HG03565 (cell line): Measurements from ENCODE around the gene TACC3.

Experiments
- ATAC-seq: cut with Tn5 transposase; IDR thresholded peaks from one replicate; pipeline ENCODE4 v1.9.1; 2021; ENCODE audit warnings: mild to moderate bottlenecking, moderate library complexity; ENCODE audit not compliant: unreplicated experiment

TACC3 gene

DNA sequence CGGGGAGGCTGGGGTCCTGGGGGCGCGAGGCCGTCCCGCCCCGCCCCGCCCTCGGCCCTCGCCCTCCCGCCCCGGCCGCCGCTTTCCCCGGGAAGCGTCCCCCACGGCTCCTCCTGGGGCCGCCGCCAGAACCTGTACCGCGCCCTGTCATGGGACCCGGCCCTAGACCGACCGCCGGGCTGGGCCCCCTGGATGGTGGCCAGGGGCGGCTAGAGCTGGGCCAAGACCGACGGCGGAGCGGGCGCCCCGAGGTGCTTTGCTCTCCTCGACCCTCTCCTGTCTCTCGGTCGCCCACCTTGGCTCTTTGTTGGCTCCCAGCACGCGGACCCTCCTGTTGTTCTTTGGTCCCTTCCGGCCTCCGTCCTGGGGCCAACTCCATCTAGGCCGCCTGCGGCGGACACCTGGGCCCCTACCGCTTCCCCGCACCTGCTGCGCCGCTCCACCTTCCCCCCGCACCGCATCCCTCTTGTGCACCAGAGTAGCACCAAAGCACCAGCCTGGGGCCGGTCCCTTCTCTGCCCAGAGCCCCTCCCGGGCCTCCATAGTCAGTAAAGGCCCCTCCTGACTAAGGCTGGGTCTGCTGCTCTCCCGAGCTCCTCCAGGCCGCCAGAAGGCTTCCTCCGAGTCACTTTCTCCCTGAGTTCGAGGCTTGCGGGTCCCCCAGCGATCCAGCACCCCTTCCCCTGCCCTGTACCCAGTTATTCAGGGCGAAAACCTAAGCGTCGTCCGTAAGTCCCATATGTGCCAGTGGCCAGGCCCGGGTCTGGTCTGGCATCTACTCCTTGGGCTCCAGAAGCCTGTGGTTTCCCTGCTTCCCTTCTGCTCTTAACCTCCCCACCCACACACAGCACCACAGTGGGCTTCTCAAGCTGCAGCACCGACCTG is 587 bp downstream of the TACC3 start:
- ATAC-seq, result no peak

DNA sequence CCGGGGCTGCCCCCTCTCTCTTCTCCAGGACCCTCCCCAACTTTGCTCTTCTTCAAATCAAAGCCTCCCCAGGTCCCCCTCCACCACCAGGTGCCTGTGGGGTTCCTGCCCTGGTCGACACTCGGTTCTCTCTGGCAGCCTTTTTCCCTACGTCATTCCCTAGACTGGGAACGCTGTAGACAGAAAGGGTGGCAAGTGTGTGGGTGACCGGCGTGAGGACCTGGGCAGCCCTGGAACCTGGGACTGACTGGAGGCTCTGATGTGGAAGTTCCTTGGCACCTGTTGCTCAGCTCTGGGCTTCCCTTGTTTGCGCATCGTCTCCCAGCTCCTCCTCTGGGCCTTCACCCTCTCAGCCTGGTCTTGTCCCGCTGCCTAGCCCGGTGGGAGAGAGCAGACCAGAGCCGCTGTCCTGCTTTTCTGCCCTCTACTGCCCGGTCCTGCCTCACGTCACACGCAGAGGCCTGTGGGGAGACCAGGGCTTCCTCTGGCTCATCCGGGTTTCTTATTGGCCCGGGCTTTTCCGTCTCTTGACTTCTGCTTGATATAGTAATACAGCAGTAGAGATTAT is 1.3 kb downstream of the TACC3 start:
- no peak for ATAC-seq

DNA sequence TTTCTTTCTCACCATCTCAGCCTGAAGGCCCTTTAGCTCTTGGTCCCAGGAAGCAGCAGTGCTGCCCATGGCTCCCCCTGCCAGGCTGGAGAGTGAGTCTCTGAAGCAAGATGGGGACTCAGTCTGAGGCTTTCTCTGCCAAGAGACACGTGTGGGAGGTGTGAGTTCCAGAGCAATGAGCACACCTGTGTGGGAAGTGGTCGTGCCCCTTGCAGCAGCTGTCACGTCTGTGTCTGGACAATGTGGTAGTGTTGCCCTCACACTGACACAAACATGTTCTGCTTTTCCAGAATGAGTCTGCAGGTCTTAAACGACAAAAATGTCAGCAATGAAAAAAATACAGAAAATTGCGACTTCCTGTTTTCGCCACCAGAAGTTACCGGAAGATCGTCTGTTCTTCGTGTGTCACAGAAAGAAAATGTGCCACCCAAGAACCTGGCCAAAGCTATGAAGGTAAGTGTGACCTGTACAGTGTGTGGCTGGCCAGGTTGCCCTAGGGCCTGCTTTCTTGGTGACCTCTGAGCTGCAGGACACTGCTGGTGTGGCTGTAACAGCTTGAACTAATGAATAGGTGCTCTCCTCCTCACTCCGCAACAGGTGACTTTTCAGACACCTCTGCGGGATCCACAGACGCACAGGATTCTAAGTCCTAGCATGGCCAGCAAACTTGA is 1.9 kb downstream of the TACC3 start:
- no peak for ATAC-seq

DNA sequence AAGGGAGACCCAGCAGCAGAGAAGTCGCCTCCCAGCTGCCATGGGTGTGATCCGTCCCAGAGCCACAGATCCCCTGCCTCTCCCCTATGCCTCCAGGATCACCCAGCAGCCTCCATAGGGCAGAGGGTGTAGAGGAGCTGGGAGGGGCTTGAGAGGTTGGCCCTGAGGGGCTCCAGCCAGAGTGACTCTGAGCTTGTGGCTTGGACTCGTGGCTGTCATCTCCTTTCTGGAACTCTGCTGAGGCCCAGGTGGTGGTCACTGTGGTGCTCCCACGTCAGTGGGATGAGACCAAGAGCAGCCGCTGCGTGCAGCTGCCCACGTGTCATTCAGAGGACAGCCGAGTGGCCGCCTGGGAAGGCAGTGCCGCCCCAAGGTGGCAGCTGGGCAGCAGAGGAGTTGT is 4.2 kb downstream of the TACC3 start:
- no peak for ATAC-seq

DNA sequence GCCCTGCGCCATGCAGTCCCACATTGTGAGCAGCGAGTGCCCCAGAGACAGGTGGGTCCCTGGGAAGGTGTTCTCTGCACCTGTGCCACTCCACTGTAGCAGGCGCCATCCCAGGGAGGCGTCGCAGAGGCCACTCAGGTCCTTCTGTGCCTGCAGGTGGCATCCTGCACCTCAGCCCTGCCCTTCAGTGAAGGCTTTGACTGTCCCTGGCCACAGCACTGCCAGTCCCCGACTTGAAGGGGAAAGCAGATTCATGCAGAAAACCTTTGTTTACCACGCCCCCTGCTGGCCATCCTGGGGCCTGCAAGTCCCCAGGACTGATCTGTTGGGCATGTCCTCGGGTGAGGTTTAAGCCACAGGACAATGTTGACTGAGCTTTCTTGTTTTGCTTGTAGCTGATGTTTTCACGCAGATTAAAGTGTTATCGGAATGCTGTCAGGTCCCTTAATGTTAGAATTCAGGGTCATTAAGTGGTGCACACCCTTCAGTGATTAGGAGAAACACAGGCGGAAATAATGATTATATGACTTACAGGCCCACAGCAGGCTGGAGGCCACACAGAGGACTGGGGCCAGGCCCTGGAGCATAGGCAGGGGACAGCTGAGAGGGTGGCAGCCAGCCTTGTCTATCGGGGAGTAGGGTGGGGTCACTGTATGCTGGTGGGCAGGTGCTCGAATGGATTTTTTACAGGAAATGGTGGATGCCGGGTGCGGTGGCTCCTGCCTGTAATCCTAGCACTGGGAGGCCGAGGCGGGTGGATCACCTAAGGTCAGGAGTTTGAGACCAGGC is 5.0 kb downstream of the TACC3 start:
- no peak for ATAC-seq

DNA sequence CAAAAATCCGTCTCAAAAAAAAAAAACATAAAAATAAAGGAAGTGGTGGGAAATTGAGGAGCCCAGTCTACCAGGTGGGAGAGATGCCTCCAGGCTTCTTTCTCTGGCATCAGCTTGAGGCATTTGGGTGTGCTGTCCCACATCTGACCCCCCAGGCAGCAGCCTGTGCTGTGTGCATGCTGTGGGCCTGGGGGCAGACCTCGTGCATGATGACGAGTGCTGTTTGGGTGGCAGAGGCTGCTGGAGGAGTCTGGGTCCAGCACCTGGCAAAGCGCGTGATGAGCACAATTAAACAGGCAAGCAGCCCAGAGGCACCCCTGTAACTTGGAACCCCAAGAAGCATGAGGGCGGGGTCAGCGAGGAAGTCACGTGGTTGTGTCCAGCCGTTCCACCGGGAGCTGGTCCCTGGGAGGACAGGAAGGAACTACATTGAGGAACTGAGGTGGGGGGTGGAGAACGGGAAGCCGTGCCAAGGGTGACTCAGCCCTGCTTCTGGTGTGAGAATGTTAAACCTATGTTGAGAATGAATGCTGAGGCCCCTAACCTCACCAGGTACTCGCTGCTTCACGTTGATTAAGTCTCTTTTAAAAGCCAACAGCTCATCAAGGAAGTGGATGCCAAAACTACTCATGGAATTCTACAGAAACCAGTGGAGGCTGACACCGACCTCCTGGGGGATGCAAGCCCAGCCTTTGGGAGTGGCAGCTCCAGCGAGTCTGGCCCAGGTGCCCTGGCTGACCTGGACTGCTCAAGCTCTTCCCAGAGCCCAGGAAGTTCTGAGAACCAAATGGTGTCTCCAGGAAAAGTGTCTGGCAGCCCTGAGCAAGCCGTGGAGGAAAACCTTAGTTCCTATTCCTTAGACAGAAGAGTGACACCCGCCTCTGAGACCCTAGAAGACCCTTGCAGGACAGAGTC is 6.1 kb downstream of the TACC3 start:
- no peak for ATAC-seq

DNA sequence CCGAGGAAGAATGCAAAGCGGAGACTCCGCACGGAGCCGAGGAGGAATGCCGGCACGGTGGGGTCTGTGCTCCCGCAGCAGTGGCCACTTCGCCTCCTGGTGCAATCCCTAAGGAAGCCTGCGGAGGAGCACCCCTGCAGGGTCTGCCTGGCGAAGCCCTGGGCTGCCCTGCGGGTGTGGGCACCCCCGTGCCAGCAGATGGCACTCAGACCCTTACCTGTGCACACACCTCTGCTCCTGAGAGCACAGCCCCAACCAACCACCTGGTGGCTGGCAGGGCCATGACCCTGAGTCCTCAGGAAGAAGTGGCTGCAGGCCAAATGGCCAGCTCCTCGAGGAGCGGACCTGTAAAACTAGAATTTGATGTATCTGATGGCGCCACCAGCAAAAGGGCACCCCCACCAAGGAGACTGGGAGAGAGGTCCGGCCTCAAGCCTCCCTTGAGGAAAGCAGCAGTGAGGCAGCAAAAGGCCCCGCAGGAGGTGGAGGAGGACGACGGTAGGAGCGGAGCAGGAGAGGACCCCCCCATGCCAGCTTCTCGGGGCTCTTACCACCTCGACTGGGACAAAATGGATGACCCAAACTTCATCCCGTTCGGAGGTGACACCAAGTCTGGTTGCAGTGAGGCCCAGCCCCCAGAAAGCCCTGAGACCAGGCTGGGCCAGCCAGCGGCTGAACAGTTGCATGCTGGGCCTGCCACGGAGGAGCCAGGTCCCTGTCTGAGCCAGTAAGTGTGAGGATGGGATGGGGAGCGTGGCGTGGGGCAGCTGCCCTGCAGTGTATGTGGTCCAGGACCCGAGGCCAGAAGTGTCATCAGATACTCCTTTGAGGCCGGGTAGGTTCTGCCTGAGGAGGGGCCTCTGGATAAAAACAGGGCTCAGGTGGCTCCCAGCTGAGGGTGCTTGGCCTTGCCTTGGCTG is 7.0 kb downstream of the TACC3 start:
- ATAC-seq, result no peak

DNA sequence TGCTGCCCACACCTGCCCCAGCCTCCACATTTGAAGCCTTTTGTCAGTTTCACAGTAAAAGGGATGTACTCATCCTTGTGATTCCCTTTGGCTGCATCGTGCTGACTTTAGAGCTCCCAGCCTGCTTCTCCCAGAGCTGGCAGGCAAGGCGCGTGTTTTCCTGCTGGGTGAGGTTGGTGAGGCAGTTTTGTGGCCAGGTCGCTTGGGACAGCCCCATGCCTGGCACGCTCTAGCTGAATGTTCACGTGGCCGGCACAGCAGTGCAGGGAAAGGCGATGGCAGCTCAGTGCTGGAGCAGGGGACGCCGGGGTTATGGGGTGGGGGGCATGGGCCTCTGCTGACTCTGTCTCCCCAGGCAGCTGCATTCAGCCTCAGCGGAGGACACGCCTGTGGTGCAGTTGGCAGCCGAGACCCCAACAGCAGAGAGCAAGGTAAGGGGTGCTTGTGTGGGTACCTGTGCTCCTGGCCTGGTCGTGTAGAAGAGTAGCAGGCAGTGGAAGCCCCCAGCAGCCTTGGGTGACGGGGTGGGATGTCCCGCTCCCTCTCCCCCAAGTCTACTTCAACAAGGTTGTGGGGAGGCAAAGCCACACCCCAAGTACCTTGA is 9.3 kb downstream of the TACC3 start:
- no peak for ATAC-seq

DNA sequence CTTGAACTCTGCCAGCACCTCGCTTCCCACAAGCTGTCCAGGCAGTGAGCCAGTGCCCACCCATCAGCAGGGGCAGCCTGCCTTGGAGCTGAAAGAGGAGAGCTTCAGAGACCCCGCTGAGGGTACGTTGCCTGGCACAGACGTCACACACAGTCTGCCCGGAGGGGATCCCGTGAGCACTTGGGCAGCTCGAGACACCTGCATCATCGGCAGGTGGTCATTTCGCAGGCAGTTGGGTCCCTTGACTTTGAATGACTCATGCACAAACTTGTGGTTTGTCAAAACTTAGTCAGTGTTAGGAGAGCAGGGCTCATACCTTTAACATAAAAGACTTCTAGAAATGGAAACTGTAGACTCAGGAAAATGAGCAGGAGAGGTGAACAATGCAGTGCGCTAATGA is 9.9 kb downstream of the TACC3 start:
- no peak for ATAC-seq

DNA sequence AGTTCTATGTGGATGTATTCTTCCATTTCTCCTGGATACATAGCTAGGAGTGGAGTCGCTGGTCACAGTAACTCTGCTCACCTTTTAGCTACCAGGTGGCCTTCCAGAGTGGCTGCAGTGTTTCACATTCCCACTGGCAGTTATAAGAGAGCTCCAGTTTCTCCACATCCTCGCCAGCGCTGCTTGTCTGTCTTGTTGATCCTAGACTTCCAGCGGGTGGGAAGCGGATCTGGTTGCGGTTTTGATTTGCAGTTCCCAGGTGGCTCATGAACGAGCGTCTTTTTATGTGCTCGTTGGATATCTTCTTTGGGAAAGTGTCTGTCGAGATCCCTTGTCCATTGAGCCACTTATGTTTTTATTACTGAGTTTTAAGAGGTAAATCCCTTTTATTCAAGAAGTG is 11.6 kb downstream of the TACC3 start:
- ATAC-seq, result no peak

DNA sequence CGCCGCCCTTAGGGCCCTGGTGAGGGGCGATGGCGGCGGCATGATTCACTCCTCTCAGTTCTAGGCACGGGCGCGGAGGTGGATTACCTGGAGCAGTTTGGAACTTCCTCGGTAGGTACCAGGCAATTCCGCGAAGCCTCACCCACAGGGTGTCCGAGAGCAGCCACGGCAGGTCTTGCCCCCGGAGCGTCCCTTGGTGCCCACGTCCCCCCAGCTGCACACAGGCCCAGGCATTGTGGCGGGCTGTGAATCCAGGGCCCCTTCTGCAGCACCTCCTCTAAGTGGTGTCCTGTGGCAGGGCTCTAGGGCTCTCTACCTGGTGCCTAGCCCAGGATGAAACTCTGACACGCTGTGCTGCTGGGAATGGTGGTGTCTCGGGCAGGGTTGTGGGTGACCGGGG is 13.9 kb downstream of the TACC3 start:
- no peak for ATAC-seq

DNA sequence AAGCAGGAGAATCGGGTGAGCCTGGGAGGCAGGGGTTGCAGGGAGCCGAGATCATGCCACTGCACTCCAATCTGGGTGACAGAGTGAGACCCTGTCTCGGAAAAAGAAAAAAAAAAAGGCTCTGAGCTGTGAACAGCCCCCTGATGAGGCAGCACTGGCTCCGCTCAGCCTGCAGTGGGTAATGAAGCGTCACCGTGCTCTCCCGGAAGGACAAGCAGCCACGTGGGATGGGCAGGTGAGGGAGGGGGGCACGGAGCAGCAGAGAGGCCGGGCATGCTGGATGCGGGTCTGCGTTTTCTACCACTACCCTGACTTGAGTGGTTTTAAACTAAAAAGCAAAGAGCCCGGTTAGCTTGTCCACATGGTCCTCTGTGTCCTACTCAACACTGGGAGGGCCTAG is 15.5 kb downstream of the TACC3 start:
- ATAC-seq, result no peak

DNA sequence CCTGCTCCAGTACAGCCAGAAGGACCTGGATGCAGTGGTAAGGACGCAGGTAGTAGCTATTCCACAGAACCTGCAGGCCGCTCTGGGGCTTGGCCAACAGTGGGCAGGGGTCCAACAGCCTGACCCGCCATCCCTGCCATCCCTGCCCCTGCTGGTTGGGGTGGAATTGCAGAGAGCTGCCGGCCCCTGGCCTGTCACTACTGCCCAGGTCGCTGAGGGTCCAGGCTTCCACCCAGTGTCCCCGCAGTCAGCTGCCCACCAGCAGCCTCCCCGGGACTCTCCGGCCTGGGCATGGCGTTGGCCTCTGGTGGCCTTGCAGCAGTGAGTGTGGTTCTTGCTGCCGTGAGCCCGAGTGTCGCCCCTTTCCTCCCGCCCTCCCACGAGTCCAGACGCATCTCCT is 16.3 kb downstream of the TACC3 start:
- ATAC-seq, result no peak

DNA sequence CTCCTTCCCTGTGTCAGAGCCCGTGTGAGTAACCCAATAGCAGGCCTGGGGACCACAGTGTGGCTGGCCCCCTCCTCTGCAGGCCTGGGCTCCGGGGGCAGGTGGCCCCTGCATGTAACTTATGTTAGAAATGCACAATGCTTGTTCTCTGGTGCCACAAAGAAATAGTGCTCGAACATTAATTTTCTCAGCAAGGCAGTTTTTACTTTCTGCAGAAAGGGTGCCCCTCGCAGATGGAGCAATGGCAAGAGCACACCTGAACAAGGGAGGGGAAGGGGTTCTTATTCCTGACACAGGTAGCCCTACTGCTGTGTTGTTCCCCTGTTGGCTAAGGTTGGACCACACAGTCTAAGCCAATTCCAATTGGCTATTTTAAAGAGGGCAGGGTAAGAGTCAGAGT is 17.1 kb downstream of the TACC3 start:
- ATAC-seq, result no peak

DNA sequence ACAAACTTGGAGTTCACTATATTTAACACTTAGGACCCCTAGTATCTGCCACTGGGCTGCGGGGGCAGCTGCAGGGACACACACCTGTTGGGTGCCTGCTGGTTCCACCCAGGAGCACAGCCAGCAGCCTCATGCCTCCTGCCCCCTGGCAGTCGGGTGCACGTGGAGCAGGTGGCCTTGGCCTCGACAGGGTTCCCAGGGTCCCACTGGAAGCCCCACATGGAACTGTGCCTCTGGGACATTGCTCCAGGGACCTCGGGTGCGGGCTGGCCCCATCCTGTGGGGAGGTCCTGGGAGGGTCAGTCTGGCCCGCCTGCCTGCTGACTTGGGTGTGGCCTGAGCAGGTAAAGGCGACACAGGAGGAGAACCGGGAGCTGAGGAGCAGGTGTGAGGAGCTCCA is 18.0 kb downstream of the TACC3 start:
- no peak for ATAC-seq

DNA sequence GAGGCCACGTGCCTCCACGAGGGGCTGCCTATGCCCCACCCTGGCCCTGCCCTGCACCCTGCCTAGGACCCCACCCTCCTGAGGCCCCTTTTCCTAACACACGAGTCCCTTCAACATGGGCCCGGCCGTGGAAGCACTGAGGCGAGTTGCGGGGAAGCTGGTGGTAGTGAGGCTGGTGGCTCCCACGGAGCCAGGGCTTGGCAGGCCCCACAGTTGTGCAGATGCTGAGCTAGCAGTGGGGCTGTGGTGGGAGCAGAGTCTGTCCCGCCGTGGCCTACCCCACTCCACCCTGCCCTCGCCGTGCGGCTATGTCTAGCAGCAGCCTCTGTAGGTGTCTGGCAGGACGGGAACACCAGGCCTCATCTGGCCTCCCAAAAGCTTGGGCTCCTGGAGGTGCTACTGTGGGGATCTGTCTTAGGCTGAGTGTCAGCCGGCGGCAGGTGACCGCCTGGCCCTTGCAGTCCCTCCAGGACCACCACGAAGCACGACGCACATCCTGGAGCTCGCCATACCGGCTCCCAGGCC is 18.8 kb downstream of the TACC3 start:
- ATAC-seq, result no peak

DNA sequence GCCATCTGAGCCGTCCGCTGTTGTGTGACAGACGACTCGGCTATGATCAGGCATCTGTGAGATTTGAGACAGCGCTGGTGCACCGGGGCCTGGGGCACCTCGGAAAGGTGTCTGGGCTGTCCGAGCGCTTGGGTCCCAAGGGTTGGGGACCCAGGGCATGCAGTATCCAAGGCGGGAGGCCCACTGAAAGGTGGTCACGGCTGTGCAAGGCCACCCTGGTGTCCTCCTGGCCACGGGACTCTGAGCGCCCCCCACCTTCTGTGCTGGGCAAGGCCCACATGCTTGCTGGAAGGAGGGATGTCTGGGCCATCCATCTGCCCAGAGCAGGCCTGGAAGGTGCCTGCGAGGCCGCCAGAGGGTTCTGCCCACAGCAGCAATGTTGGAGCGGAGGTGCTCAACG is 19.9 kb downstream of the TACC3 start:
- ATAC-seq, result no peak

DNA sequence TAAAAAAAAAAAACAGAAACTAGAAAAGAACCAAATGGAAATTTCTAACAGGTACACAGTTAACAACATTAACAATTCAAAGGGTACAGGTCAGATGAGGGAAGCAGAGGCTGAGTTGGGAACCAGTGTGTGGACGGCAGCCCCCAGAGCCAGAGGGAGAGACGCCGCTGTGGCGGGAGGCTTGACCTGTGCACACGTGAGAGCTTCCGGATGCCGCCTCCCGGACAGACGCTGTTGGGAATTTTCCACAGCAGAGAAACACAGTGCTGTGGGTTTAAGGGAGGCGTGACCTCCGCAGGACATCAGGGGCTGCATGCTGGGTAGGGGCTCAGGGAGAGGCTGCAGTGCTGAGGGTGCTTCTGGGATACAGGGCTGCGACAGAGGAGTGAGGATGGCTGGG is 22.2 kb downstream of the TACC3 start:
- no peak for ATAC-seq

DNA sequence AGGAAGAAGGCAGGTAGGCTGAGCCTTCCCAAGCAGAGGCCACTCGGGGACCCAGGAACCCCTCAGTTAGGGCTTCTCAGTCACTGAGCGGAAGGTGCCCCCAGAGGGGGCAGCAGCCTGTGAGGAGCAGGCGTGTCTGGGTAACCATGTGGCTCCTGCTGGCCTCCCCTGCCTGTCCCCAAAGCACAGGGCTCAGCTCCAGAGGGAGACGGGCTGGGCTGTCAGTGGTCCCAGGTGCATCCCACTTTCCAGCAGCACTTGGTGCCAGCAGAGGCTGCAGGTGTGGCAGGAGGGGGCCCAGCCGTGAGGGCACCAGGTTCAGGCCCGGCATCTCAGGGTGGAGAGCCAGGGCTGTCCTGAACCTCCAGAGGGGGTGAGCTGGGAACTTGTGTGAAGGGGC is 22.7 kb downstream of the TACC3 start:
- ATAC-seq, result no peak
